A549 (cell line): ENCODE data around the gene BTBD2. TPM values are rescaled to one million over a fixed set of nuclear protein-coding genes. Genes with fewer than 3 reads are reported as not detected.

Experiments
- ATAC-seq, 2 experiments: fragments of 200-7000 bp in 1 of 2; fragments of >200 bp in 1 of 2; cut with Nextera tagmentation in 1 of 2; cut with Tn5 transposase in 1 of 2; 3 replicates each; pipeline versions ENCODE4 v1.8.0 to v1.9.1; 2018 to 2020; ENCODE audit warnings: mild to moderate bottlenecking in 1 of 2, moderate library complexity in 1 of 2
- CTCF ChIA-PET: fragments of 300-600 bp; sonication (Branson Sonifier 250); formaldehyde crosslinking; extraction: SDS; loops from one replicate; lab custom pipeline; 2021; ENCODE audit warnings: antibody characterized with exemption, inconsistent platforms; lab: Yijun Ruan, JAX
- POLR2A ChIA-PET: fragments of 350-600 bp; formaldehyde crosslinking; extraction: SDS; loops from one replicate; lab custom pipeline; 2021; ENCODE audit warnings: antibody characterized with exemption, inconsistent platforms; lab: Yijun Ruan, JAX
- DNase-seq, 2 experiments: peaks; one replicate each; pipeline versions ENCODE4 v3.0.0 to v3.0.0-alpha.2; 2011 to 2016; ENCODE audit warnings: low read depth in 1 of 2, low spot score in 1 of 2
- FAIRE-seq: peaks from 2 replicates; lab custom pipeline; 2011; peaks lifted over from hg19 to GRCh38; lab: Jason Lieb, UNC
- H3K27ac ChIP-seq, 2 experiments: fragments of >200 bp; sonication (Bioruptor Twin); formaldehyde crosslinking; 3 replicates each; pipeline ENCODE4 v1.5.1; 2016 to 2017
- H3K4me1 ChIP-seq: fragments of >200 bp; sonication (Bioruptor Twin); formaldehyde crosslinking; 3 replicates; pipeline ENCODE4 v1.6.1; 2016
- H3K4me2 ChIP-seq: fragments of >200 bp; sonication (Bioruptor Twin); formaldehyde crosslinking; 3 replicates; pipeline ENCODE4 v1.6.1; 2016
- H3K4me3 ChIP-seq: fragments of >200 bp; sonication (Bioruptor Twin); formaldehyde crosslinking; 3 replicates; pipeline ENCODE4 v1.5.1; 2016
- H3K9me3 ChIP-seq: fragments of >200 bp; sonication (Bioruptor Twin); formaldehyde crosslinking; 3 replicates; pipeline ENCODE4 v1.6.1; 2016
- CHD2 ChIP-seq: fragments of 150-350 bp; IDR thresholded peaks from 2 replicates; pipeline ENCODE4 v1.6.1; 2014; ENCODE audit warnings: low read length; ENCODE audit not compliant: partially characterized antibody
- CHD4 ChIP-seq: fragments of 200-600 bp; sonication (generic); IDR thresholded peaks from 2 replicates; pipeline ENCODE4 v1.6.1; 2016; ENCODE audit warnings: antibody characterized with exemption, mild to moderate bottlenecking, borderline replicate concordance
- EHF ChIP-seq: fragments of 250-450 bp; sonication (Bioruptor Pico); IDR thresholded peaks from 2 replicates; pipeline ENCODE4 v1.5.0; 2020; ENCODE audit warnings: mild to moderate bottlenecking
- FOSB ChIP-seq: fragments of 250-450 bp; sonication (Bioruptor Pico); IDR thresholded peaks from 2 replicates; pipeline ENCODE4 v1.5.0; 2020; ENCODE audit warnings: mild to moderate bottlenecking, moderate library complexity
- FOSL2 ChIP-seq, 2 experiments: fragments of 450-650 bp in 1 of 2; fragments of >200 bp in 1 of 2; sonication (Bioruptor Twin) in 1 of 2; formaldehyde crosslinking; IDR thresholded peaks; 2 replicates each; pipeline versions ENCODE4 v1.5.0 to v1.6.1; 2016 to 2020; ENCODE audit warnings: mild to moderate bottlenecking in 1 of 2, moderate library complexity in 1 of 2
- FOXS1 ChIP-seq: fragments of 250-450 bp; sonication (Bioruptor Pico); IDR thresholded peaks from 2 replicates; pipeline ENCODE4 v1.5.0; 2020; ENCODE audit warnings: mild to moderate bottlenecking, moderate library complexity
- GATA3 ChIP-seq: IDR thresholded peaks from 2 replicates; pipeline ENCODE4 v1.6.1; 2012; ENCODE audit warnings: borderline replicate concordance
- HDAC2 ChIP-seq: fragments of 200-600 bp; sonication (generic); IDR thresholded peaks from 2 replicates; pipeline ENCODE4 v1.6.1; 2016
- HES2 ChIP-seq: fragments of >200 bp; sonication (Bioruptor Twin); formaldehyde crosslinking; IDR thresholded peaks from 2 replicates; pipeline ENCODE4 v1.6.1; 2016
- HMGXB4 ChIP-seq: fragments of 250-450 bp; sonication (Bioruptor Pico); IDR thresholded peaks from 2 replicates; pipeline ENCODE4 v1.5.0; 2021; ENCODE audit warnings: mild to moderate bottlenecking, moderate library complexity, borderline replicate concordance
- MAFK ChIP-seq: fragments of 450-650 bp; IDR thresholded peaks from 2 replicates; pipeline ENCODE4 v1.6.1; 2014; ENCODE audit not compliant: partially characterized antibody
- NFE2L2 ChIP-seq: fragments of 150-350 bp; conservative IDR thresholded peaks from 2 replicates; pipeline ENCODE4 v1.6.1; 2014; ENCODE audit warnings: low read length
- PHF8 ChIP-seq: fragments of 200-600 bp; sonication (generic); IDR thresholded peaks from 2 replicates; pipeline ENCODE4 v1.6.1; 2016; ENCODE audit warnings: low read depth, mild to moderate bottlenecking, antibody characterized with exemption, moderate library complexity, borderline replicate concordance
- POLR2AphosphoS2 ChIP-seq: conservative IDR thresholded peaks from 2 replicates; pipeline ENCODE4 v1.6.1; 2012; ENCODE audit warnings: low read length, improper control_type of control experiment, inconsistent platforms
- RAD21 ChIP-seq, 2 experiments: fragments of >200 bp in 1 of 2; sonication (Bioruptor Twin) in 1 of 2; formaldehyde crosslinking in 1 of 2; IDR thresholded peaks in 1 of 2; conservative IDR thresholded peaks in 1 of 2; 2 replicates in 1 of 2; 3 replicates in 1 of 2; pipeline ENCODE4 v1.6.1; 2012 to 2018; ENCODE audit warnings: inconsistent platforms in 1 of 2
- RNF2 ChIP-seq: fragments of 200-600 bp; sonication (generic); IDR thresholded peaks from 2 replicates; pipeline ENCODE4 v1.6.1; 2016; ENCODE audit warnings: low read depth, mild to moderate bottlenecking, antibody characterized with exemption, moderate library complexity, borderline replicate concordance
- SREBF2 ChIP-seq: fragments of 450-650 bp; IDR thresholded peaks from 2 replicates; pipeline ENCODE4 v1.6.1; 2014; ENCODE audit warnings: mild to moderate bottlenecking, moderate library complexity
- TFCP2L1 ChIP-seq: fragments of 250-450 bp; sonication (Bioruptor Pico); IDR thresholded peaks from 2 replicates; pipeline ENCODE4 v1.5.0; 2021; ENCODE audit warnings: mild to moderate bottlenecking
- TP53 ChIP-seq: fragments of 250-450 bp; sonication (Bioruptor Pico); IDR thresholded peaks from 2 replicates; pipeline ENCODE4 v1.5.0; 2021; ENCODE audit warnings: mild to moderate bottlenecking, moderate library complexity
- ZNF302 ChIP-seq: fragments of 250-450 bp; sonication (Bioruptor Pico); IDR thresholded peaks from 2 replicates; pipeline ENCODE4 v1.9.0; 2021; ENCODE audit warnings: inconsistent platforms, mild to moderate bottlenecking, moderate library complexity
- ZSCAN20 ChIP-seq: fragments of 250-450 bp; sonication (Bioruptor Pico); IDR thresholded peaks from 2 replicates; pipeline ENCODE4 v1.8.0; 2022; ENCODE audit warnings: mild to moderate bottlenecking, moderate library complexity
- WGBS: methylation state at CpG from one replicate; pipeline ENCODE4 v1.1.6; 2017; ENCODE audit errors: missing lambda C conversion rate; 5-methylcytosine and 5-hydroxymethylcytosine counted together
- polyA plus RNA-seq, 4 experiments: library from polyadenylated mRNA; depleted of rRNA in 3 of 4; stranded (reverse); fragments of >200 nt; fragmentation: RNase III in 1 of 4; extraction: RNeasy Plus Mini Kit Qiagen cat#74134 plus additional on column Dnase treatment in 1 of 4; gene quantifications; 2 replicates in 3 of 4; 3 replicates in 1 of 4; pipeline ENCODE4 v1.2.3, GENCODE V29; 2011 to 2017
- TF ChIP-seq, protein P1 (sequence below): fragments of >200 bp; sonication (Bioruptor Twin); formaldehyde crosslinking; IDR thresholded peaks from 3 replicates; pipeline ENCODE4 v1.5.1; 2016
- TF ChIP-seq, protein P2 (sequence below): IDR thresholded peaks from 2 replicates; pipeline ENCODE4 v1.6.1; 2012; ENCODE audit warnings: low read depth, borderline replicate concordance
- TF ChIP-seq, protein P3 (sequence below): fragments of >200 bp; sonication (Bioruptor Twin); formaldehyde crosslinking; IDR thresholded peaks from 3 replicates; pipeline ENCODE4 v1.6.1; 2016

Gene BTBD2
- polyA plus RNA-seq, 2 of the 4 experiments (the other 2 are of a cell fraction) = 16.3 to 29.6 TPM

DNA sequence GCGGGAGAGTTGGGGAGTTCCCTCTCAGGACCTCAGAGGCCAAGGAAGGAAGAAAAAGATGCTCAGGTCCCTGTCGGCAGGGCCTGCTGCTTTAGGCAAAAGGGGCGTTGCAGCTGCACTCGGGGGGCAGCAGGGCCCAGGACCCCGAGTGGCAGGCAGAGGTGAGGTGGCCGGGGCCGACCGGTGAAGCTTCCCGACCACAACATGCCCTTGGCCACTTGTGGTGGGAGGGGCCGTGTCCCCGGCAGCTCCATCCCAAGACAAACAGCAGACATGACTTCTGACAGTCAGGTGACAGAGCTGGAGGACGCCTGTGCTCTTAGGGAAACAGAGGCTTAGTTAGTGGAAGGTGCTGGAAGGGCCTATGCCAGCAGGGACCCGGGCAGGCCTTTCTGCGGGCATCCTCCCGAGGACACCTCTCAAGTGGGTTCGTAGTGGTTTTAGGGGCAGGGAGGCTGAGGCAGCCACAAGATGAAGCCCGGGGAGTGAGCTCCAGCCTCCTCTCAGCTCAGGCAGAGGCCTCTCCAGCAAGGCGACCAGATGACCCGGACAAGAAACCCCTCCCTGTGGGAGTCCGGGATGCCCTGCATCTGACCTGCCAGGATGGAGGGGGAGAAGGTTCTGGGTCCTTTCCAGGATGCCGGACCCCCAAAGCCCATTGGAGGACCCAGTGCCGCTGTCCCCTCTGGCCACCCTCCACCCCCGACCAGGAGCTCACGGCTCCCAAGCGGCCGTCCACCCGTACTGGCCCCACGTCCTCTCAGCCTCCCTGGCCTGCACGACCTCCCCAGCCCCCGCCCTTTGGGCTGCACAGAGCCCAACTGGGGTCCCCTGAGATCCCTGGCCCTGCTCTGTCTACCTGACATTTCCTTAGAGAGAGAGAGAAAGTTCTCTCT, 24.2 kb downstream of the BTBD2 start:
- no peak overlapping the region for H3K4me2 ChIP-seq
- POLR2A ChIA-PET = no interaction called here
- DNase-seq (no peak), ATAC-seq (no peak), FAIRE-seq (no peak)
- 0 out of 3 replicates have a peak, but pooled peaks cover 3% of the 10 kb centered on the region for H3K9me3 ChIP-seq
- no peak overlapping the region for H3K27ac ChIP-seq
- 92% methylated on average over 19 of the region's 30 CpGs for WGBS
- H3K4me3 ChIP-seq = no peak overlapping the region
- TF ChIP-seq ZNF302 (CRISPR knock-in tag) = no peak
- TF ChIP-seq, protein P1, sequence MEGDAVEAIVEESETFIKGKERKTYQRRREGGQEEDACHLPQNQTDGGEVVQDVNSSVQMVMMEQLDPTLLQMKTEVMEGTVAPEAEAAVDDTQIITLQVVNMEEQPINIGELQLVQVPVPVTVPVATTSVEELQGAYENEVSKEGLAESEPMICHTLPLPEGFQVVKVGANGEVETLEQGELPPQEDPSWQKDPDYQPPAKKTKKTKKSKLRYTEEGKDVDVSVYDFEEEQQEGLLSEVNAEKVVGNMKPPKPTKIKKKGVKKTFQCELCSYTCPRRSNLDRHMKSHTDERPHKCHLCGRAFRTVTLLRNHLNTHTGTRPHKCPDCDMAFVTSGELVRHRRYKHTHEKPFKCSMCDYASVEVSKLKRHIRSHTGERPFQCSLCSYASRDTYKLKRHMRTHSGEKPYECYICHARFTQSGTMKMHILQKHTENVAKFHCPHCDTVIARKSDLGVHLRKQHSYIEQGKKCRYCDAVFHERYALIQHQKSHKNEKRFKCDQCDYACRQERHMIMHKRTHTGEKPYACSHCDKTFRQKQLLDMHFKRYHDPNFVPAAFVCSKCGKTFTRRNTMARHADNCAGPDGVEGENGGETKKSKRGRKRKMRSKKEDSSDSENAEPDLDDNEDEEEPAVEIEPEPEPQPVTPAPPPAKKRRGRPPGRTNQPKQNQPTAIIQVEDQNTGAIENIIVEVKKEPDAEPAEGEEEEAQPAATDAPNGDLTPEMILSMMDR = no peak
- no peak for TF ChIP-seq HDAC2
- CTCF ChIA-PET = interaction anchor here (1.1 to 1.3 kb wide), 2 partner anchors 22 to 28 kb away, joined by 4 read pairs; no protein-coding TSS in a partner anchor
- no peaks in the 10 kb centered on the region for H3K4me1 ChIP-seq

- Histone ChIP-seq H3K4me1 (no peaks in the 10 kb centered on the region), H3K4me3 (no peak overlapping the region), H3K4me2 (no peak overlapping the region), H3K9me3 (no peaks in the 10 kb centered on the region), H3K27ac (no peak overlapping the region)
- POLR2A ChIA-PET = no interaction called here
- no peak for DNase-seq
- WGBS = 90% methylated on average over 14 of the region's 34 CpGs
- FAIRE-seq = no peak
- ATAC-seq = no peak
- CTCF ChIA-PET = interaction anchor here (1.0 to 1.3 kb wide), 4 partner anchors 21 to 79 kb away, joined by 3 to 6 read pairs (median 4); no protein-coding TSS in a partner anchor
- TF ChIP-seq, protein P2, sequence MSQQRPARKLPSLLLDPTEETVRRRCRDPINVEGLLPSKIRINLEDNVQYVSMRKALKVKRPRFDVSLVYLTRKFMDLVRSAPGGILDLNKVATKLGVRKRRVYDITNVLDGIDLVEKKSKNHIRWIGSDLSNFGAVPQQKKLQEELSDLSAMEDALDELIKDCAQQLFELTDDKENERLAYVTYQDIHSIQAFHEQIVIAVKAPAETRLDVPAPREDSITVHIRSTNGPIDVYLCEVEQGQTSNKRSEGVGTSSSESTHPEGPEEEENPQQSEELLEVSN = no peak
- TF ChIP-seq TFCP2L1 (no peak), CHD4 (no peak), GATA3 (no peak), PHF8 (no peak), FOSL2 (IDR thresholded peaks at IDR 0.05) (no peak), FOSL2 (CRISPR knock-in tag; IDR thresholded peaks at IDR 0.05) (no peak), ZSCAN20 (CRISPR knock-in tag) (no peak), RNF2 (no peak), SREBF2 (no peak), TP53 (no peak)
- TF ChIP-seq, protein P3, sequence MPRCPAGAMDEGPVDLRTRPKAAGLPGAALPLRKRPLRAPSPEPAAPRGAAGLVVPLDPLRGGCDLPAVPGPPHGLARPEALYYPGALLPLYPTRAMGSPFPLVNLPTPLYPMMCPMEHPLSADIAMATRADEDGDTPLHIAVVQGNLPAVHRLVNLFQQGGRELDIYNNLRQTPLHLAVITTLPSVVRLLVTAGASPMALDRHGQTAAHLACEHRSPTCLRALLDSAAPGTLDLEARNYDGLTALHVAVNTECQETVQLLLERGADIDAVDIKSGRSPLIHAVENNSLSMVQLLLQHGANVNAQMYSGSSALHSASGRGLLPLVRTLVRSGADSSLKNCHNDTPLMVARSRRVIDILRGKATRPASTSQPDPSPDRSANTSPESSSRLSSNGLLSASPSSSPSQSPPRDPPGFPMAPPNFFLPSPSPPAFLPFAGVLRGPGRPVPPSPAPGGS = no peak
These were observed 25.1 kb downstream of the BTBD2 start for GRCh38 chr19:1990230-1991017.

GRCh38 chr19:1989513-1990229, 25.8 kb downstream of the BTBD2 start:
- Histone ChIP-seq H3K27ac (no peak overlapping the region), H3K4me1 (no peaks in the 10 kb centered on the region), H3K4me2 (no peak overlapping the region), H3K4me3 (no peak overlapping the region), H3K9me3 (no peaks in the 10 kb centered on the region)
- ChIA-PET CTCF (interaction anchor here (0.6 to 1.2 kb wide), 4 partner anchors 15 to 80 kb away, joined by 3 to 6 read pairs (median 4); no protein-coding TSS in a partner anchor), POLR2A (no interaction called here)
- ATAC-seq = no peak
- WGBS = 94% methylated on average over 16 of the region's 40 CpGs
- DNase-seq = no peak
- FAIRE-seq = no peak
- no peak for TF ChIP-seq HMGXB4 (CRISPR knock-in tag)
- no peak for TF ChIP-seq FOXS1 (CRISPR knock-in tag)
- TF ChIP-seq ZNF302 (CRISPR knock-in tag) = no peak
- no peak for TF ChIP-seq MAFK
- TF ChIP-seq HES2 = no peak
- no peak for TF ChIP-seq EHF (CRISPR knock-in tag)
- no peak for TF ChIP-seq NFE2L2
- no peak for TF ChIP-seq FOSB (CRISPR knock-in tag)
- no peak for TF ChIP-seq RAD21 (conservative IDR thresholded peaks at IDR 0.05 in 1 of 2, IDR thresholded peaks at IDR 0.05 in 1 of 2)
- no peak for TF ChIP-seq RNF2
- no peak for TF ChIP-seq CHD2
- no peak for TF ChIP-seq POLR2AphosphoS2
